K562 (cell line): ENCODE data around the gene GNG7. TPM values are rescaled to one million over a fixed set of nuclear protein-coding genes. Genes with fewer than 3 reads are reported as not detected.

ENCODE experiments used
- AFF4 ChIP-seq: sonication (generic); formaldehyde crosslinking; IDR thresholded peaks from 2 replicates; pipeline ENCODE4 v1.8.0; 2023; ENCODE audit warnings: mild to moderate bottlenecking, missing genetic modification reagents
- ARID4B ChIP-seq: sonication (generic); formaldehyde crosslinking; IDR thresholded peaks from 2 replicates; pipeline ENCODE4 v1.8.0; 2022; ENCODE audit warnings: mild to moderate bottlenecking, missing genetic modification reagents
- BRD9 ChIP-seq: fragments of 450-650 bp; IDR thresholded peaks from 2 replicates; pipeline ENCODE4 v1.6.1; 2018; ENCODE audit warnings: low read depth; ENCODE audit not compliant: partially characterized antibody
- DDX20 ChIP-seq: fragments of 450-650 bp; IDR thresholded peaks from 2 replicates; pipeline ENCODE4 v1.6.1; 2016; ENCODE audit warnings: missing genetic modification characterization, low read depth, mild to moderate bottlenecking, missing compliant biosample characterization, moderate library complexity
- E2F6 ChIP-seq, 2 experiments: IDR thresholded peaks; 2 replicates each; pipeline ENCODE4 v1.6.1; 2011; ENCODE audit warnings: borderline replicate concordance in 1 of 2, control low read depth in 1 of 2, low read depth in 1 of 2, low read length in 1 of 2, mild to moderate bottlenecking in 1 of 2, mixed read lengths in 1 of 2, moderate library complexity in 1 of 2; ENCODE audit not compliant: insufficient read depth in 1 of 2, insufficient read length in 1 of 2, poor library complexity in 1 of 2, severe bottlenecking in 1 of 2; ENCODE audit errors: extremely low read depth in 1 of 2
- FOXP4 ChIP-seq: sonication (generic); formaldehyde crosslinking; IDR thresholded peaks from 2 replicates; pipeline ENCODE4 v1.8.0; 2022; ENCODE audit warnings: mild to moderate bottlenecking, missing genetic modification reagents, borderline replicate concordance
- GATAD2A ChIP-seq: fragments of 450-650 bp; IDR thresholded peaks from 2 replicates; pipeline ENCODE4 v1.6.1; 2017
- HBP1 ChIP-seq: fragments of 450-650 bp; formaldehyde crosslinking; IDR thresholded peaks from 2 replicates; pipeline ENCODE4 v1.4.0; 2022; ENCODE audit warnings: missing genetic modification characterization
- HNRNPK ChIP-seq: fragments of 200-400 bp; formaldehyde crosslinking; IDR thresholded peaks from one replicate; pipeline ENCODE4 v1.6.1; 2018; ENCODE audit warnings: mild to moderate bottlenecking, low read depth, low read length; ENCODE audit not compliant: poor library complexity, severe bottlenecking
- NCOA1 ChIP-seq: fragments of 450-650 bp; IDR thresholded peaks from 2 replicates; pipeline ENCODE4 v1.6.1; 2016; ENCODE audit warnings: low read depth
- SMAD4 ChIP-seq: fragments of 250-450 bp; sonication (Bioruptor Pico); conservative IDR thresholded peaks from 2 replicates; pipeline ENCODE4 v1.8.0; 2021; ENCODE audit warnings: inconsistent platforms, mild to moderate bottlenecking, moderate library complexity
- SREBF2 ChIP-seq: sonication (generic); formaldehyde crosslinking; IDR thresholded peaks from 2 replicates; pipeline ENCODE4 v1.4.0; 2020; ENCODE audit warnings: mild to moderate bottlenecking, missing genetic modification reagents
- TRIM28 ChIP-seq: fragments of 450-650 bp; IDR thresholded peaks from 2 replicates; pipeline ENCODE4 v1.6.1; 2017
- polyA plus RNA-seq, 8 experiments: library from polyadenylated mRNA; depleted of rRNA in 4 of 8; stranded (reverse) in 5 of 8; unstranded in 3 of 8; fragments of >200 nt; fragmentation: Nextera tagmentation in 2 of 8; fragmentation: Illumina TruSeq in 1 of 8; extraction: Ambion mirVana in 2 of 8; extraction: Trizol in 1 of 8; gene quantifications; 2 replicates each; pipeline versions ENCODE4 v1.2.1 to v1.2.3, GENCODE V29; 2011 to 2014; ENCODE audit warnings: inconsistent platforms in 1 of 8, missing spikeins in 1 of 8
- total RNA-seq, 7 experiments: library from RNA; depleted of rRNA in 6 of 7; stranded (reverse); fragments of >200 nt in 6 of 7; fragmentation: Illumina TruSeq in 2 of 7; extraction: Trizol in 2 of 7; gene quantifications; 2 replicates each; pipeline versions ENCODE4 v1.2.1 to v1.2.3, GENCODE V29; 2011 to 2021; ENCODE audit warnings: low replicate concordance in 1 of 7

Gene GNG7
- total and polyA plus RNA-seq, 9 of the 15 experiments (the other 6 are each of a cell fraction or from before 2014, with no cell fraction given): 0.01 to 0.20 (median 0.06) TPM; not detected in 1

GRCh38 chr19:2476451-2477140 is 225.9 kb downstream of the GNG7 start (continued):
- TF ChIP-seq ARID4B (CRISPR knock-in tag) (peak; percentile 21; the same call in 1 of the 2 replicates), SMAD4 (CRISPR knock-in tag) (0 out of 2 replicates have a peak, but pooled peaks have one; percentile 7), BRD9 (no peak), SREBF2 (CRISPR knock-in tag) (no peak), AFF4 (CRISPR knock-in tag) (0 out of 2 replicates have a peak, but pooled peaks have one; percentile 79), E2F6 (IDR thresholded peaks at IDR 0.05; ENCODE audit: borderline replicate concordance in 1 of 2, extremely low read depth in 1 of 2, insufficient read depth in 1 of 2, insufficient read length in 1 of 2, low read depth in 1 of 2, low read length in 1 of 2, poor library complexity in 1 of 2, severe bottlenecking in 1 of 2) (no peak), TRIM28 (no peak), HBP1 (CRISPR knock-in tag) (no peak), DDX20 (tag) (no peak), FOXP4 (no peak), NCOA1 (no peak), HNRNPK (no peak), GATAD2A (no peak)
